Measurements from ENCODE around the gene TMCO4.

DNA sequence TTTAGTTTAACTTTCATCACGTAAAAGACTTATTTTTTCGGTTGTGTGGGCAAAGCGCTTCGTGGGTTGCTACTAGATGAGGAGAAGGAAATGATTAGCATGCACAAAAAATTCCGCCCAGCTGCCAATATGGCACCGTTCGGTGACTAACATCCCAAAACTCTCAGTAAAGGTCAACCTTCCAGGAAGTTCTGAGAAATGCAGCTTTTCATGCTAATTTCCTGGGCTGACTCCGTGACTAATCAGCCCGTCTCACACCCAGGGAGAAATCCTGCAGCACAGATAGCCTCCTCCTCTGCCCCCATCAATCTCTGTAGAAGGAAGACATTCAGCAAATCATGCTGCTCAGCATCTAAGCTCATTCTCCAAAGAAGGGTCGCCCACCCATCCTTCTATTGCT, 34.1 kb downstream of the TMCO4 start:
- TF ChIP-seq, protein P1, sequence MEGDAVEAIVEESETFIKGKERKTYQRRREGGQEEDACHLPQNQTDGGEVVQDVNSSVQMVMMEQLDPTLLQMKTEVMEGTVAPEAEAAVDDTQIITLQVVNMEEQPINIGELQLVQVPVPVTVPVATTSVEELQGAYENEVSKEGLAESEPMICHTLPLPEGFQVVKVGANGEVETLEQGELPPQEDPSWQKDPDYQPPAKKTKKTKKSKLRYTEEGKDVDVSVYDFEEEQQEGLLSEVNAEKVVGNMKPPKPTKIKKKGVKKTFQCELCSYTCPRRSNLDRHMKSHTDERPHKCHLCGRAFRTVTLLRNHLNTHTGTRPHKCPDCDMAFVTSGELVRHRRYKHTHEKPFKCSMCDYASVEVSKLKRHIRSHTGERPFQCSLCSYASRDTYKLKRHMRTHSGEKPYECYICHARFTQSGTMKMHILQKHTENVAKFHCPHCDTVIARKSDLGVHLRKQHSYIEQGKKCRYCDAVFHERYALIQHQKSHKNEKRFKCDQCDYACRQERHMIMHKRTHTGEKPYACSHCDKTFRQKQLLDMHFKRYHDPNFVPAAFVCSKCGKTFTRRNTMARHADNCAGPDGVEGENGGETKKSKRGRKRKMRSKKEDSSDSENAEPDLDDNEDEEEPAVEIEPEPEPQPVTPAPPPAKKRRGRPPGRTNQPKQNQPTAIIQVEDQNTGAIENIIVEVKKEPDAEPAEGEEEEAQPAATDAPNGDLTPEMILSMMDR (IDR thresholded peaks at IDR 0.05; ENCODE audit: extremely low read depth in 1 of 2, insufficient read depth in 1 of 2, low read depth in 1 of 2, low read length in 2 of 2): no peak
- TF ChIP-seq, protein P2, sequence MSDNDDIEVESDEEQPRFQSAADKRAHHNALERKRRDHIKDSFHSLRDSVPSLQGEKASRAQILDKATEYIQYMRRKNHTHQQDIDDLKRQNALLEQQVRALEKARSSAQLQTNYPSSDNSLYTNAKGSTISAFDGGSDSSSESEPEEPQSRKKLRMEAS (IDR thresholded peaks at IDR 0.05; ENCODE audit: insufficient read depth, insufficient read length): no peak
- TF ChIP-seq POLR2AphosphoS5 (IDR thresholded peaks at IDR 0.05; ENCODE audit: insufficient read depth, low read depth, low read length) (peak; percentile 96), EZH2 (IDR thresholded peaks at IDR 0.05; ENCODE audit: borderline replicate concordance, low read depth, low read length, severe bottlenecking) (no peak), JUN (IDR thresholded peaks at IDR 0.05; ENCODE audit: borderline replicate concordance, insufficient read depth, insufficient read length, low read depth) (peak; percentile 92), POLR2A (IDR thresholded peaks at IDR 0.05; ENCODE audit: low read depth, low read length) (no peak), FOS (IDR thresholded peaks at IDR 0.05; ENCODE audit: borderline replicate concordance, insufficient read depth, low read length) (peak; percentile 98), GATA2 (IDR thresholded peaks at IDR 0.05; ENCODE audit: insufficient read depth, insufficient read length, low read depth, low read length) (peak; percentile 58)
